Ectodermal cell (in vitro differentiated cells): Measurements from ENCODE around the gene PIRT.
"Not testable (repeated sequence)": the region's sequence is repeated elsewhere in the genome, so short reads cannot be mapped to it uniquely, and the experiment has no call there.

Source experiments
- H3K27ac ChIP-seq: 2 replicates; pipeline ENCODE4 v1.7.0; 2013; ENCODE audit warnings: mild to moderate bottlenecking, low read depth, low read length; ENCODE audit not compliant: insufficient read depth, poor library complexity, severe bottlenecking
- H3K27me3 ChIP-seq: 2 replicates; pipeline ENCODE4 v1.7.0; 2013; ENCODE audit warnings: mild to moderate bottlenecking, low read length; ENCODE audit not compliant: insufficient read depth, control insufficient read depth, poor library complexity, severe bottlenecking
- H3K36me3 ChIP-seq: one replicate; pipeline ENCODE4 v1.7.0; 2013; ENCODE audit warnings: low read length; ENCODE audit not compliant: control insufficient read depth, insufficient read depth
- H3K4me1 ChIP-seq: one replicate; pipeline ENCODE4 v1.7.0; 2013; ENCODE audit warnings: low read length; ENCODE audit not compliant: control insufficient read depth, insufficient read depth
- H3K4me3 ChIP-seq: 2 replicates; pipeline ENCODE4 v1.7.0; 2013; ENCODE audit warnings: low read depth, low read length, control low read depth; ENCODE audit not compliant: insufficient read depth
- H3K9me3 ChIP-seq: 2 replicates; pipeline ENCODE4 v1.7.0; 2013; ENCODE audit warnings: mild to moderate bottlenecking, low read length, moderate library complexity; ENCODE audit not compliant: control insufficient read depth
- WGBS, 2 experiments: methylation state at CpG; one replicate each; pipeline ENCODE4 v1.1.7; 2013; ENCODE audit warnings: missing lambda C conversion rate in 2 of 2; 5-methylcytosine and 5-hydroxymethylcytosine counted together

Gene PIRT

DNA sequence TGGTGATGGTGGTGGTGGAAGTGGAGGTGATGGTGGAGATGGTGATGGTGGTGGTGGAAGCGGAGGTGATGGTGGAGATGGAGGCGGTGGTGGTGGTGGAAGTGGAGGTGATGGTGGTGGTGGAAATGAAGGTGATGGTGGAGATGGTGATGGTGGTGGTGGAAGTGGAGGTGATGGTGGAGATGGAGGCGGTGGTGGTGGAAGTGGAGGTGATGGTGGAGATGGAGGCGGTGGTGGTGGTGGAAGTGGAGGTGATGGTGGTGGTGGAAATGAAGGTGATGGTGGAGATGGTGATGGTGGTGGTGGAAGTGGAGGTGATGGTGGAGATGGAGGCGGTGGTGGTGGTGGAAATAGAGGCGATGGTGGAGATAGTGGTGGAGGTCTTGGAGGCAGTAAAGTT lies 8.7 kb upstream of the PIRT start:
- not testable (repeated sequence) for H3K27ac ChIP-seq, H3K4me3 ChIP-seq, H3K9me3 ChIP-seq, H3K4me1 ChIP-seq, H3K36me3 ChIP-seq
- WGBS, 2 experiments = 74 to 75% methylated on average over 6 of the region's 6 CpGs
- H3K27me3 ChIP-seq = peaks cover 25% of the 10 kb centered on the region

DNA sequence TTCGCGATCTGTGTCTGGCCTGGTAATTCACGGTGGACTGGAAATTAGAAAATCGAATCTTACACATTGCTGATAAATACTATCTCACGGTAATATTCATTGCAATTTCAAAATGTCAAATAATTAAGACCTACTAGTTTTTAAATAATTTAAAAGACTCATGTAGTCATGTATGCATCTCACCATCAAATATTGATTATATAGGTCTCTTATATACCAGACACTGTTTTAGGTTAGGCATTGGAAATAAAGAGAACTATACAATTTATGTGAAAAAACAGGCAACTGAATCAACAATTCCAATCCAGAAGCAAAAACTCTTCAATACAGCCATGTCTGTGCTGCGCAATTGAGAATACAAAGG lies 7.5 kb upstream of the PIRT start:
- no peak overlapping the region for H3K4me3 ChIP-seq
- 30 to 32% methylated on average over 5 to 6 of the region's 6 CpGs for WGBS, 2 experiments
- no peaks in the 10 kb centered on the region for H3K36me3 ChIP-seq
- no peaks in the 10 kb centered on the region for H3K9me3 ChIP-seq
- H3K4me1 ChIP-seq = no peaks in the 10 kb centered on the region
- H3K27ac ChIP-seq = no peak overlapping the region
- peaks cover 25% of the 10 kb centered on the region for H3K27me3 ChIP-seq

DNA sequence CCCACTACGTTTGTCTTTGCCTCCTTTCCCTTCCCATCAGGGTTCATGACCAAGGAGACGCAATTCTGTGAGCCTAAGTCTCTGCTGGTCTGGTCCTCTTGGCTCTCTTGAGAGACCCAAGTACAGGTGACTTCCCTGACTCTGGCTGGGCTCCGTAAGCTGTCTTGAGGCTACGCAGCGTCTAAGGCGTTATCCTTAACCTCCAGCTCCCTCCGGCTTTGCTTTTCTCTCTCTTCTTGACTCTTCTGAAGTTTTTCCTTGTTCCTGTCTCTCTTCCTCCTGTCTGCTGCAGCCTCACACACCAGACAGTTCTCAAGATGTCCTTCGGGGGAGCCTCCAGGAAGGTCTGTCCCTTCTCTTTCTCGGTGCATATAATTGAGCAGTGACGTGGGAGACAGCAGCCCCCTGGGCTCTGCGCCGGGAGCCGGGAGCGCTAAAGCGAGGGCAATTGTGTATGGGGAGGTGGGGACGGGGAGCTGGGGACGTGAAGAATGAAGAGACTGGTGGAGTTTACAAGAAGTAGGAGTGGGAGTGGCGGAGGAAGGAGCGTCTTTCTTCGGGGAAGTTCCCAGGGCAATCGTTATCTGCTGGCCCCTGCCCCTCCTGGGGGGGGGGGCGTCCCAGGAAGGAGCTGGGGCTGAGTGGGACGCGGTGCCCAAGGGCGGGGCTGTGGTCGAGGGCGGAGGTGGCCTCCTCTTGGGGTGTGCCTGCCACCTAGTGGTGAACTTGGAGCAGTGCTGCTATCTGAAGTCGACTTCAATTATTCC lies 6.9 kb upstream of the PIRT start:
- Histone ChIP-seq H3K27ac (no peak overlapping the region), H3K9me3 (no peaks in the 10 kb centered on the region), H3K27me3 (peaks cover 25% of the 10 kb centered on the region), H3K4me1 (no peaks in the 10 kb centered on the region), H3K36me3 (no peaks in the 10 kb centered on the region), H3K4me3 (peak overlapping the region; percentile 24)
- WGBS, 2 experiments = 5% methylated on average over 28 of the region's 28 CpGs

DNA sequence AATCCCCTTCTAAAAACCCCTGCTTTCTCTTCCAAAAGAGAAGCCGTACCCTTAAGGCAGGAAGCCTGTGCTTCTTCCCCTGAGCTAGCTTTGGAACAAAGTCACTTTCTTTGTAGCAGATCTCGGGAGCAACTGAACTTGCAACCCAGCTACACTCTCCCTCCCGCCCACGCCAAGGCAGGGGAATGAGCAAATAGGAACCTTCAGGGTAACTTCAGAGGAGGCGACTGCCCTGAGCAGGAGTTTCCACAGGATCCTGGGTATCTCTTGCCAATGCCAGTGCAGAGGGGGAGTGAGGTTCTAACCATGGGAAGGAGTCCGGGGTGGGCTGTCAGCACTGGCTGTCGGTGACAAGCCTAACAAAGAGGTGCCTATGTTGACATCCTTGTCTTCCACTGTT lies 5.9 kb upstream of the PIRT start:
- Histone ChIP-seq H3K4me3 (no peak overlapping the region), H3K27ac (no peak overlapping the region), H3K36me3 (no peaks in the 10 kb centered on the region), H3K9me3 (no peaks in the 10 kb centered on the region), H3K27me3 (peaks cover 25% of the 10 kb centered on the region), H3K4me1 (no peaks in the 10 kb centered on the region)
- 40 to 42% methylated on average over 7 of the region's 7 CpGs for WGBS, 2 experiments

DNA sequence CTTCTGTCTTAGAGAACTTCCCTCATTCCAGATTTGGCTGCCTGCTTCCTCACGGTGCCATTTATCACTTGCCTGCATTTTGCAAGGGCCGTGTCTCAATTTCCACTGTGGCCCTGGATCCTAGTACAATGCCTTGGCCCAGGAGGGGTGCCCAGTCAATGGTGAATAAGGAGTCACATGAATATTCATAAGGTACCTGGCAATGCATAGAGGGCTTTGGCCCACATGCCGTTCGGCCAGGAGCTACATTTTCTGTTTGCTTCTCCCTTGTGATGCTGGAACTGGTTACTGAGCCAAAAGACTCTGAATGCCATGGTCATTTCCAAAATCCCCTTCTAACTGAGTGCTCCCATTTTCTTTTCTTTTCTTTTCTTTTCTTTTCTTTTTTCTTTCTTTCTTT lies 4.8 kb upstream of the PIRT start:
- Histone ChIP-seq H3K36me3 (no peaks in the 10 kb centered on the region), H3K27ac (no peak overlapping the region), H3K4me3 (no peak overlapping the region), H3K9me3 (no peaks in the 10 kb centered on the region), H3K27me3 (peaks cover 25% of the 10 kb centered on the region), H3K4me1 (no peaks in the 10 kb centered on the region)
- WGBS, 2 experiments = 80 to 84% methylated on average over 4 of the region's 4 CpGs

DNA sequence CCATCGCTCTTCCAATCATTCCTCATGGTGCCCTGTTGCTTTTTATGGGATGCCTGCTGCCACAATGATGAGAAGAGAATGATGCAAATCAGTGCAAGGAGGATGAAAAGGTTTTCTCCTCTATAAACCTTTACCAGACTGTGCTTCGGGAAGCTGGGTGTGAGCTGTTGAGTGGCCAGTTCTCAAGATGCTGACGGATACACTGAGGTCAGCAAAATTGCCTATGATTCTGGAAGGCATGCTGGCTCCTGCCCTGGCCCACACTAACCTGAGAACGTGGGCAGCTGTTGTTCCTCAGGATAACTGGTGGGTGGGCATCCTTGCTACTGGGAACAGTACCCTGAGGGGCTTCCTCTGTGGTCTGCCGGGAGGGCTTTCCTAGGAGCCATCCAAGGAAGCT lies 795 bp upstream of the PIRT start:
- no peaks in the 10 kb centered on the region for H3K9me3 ChIP-seq
- H3K27ac ChIP-seq = no peak overlapping the region
- H3K27me3 ChIP-seq = peaks cover 4% of the 10 kb centered on the region
- H3K4me3 ChIP-seq = no peak overlapping the region
- 89 to 93% methylated on average over 5 of the region's 5 CpGs for WGBS, 2 experiments
- no peaks in the 10 kb centered on the region for H3K36me3 ChIP-seq
- H3K4me1 ChIP-seq = no peaks in the 10 kb centered on the region

DNA sequence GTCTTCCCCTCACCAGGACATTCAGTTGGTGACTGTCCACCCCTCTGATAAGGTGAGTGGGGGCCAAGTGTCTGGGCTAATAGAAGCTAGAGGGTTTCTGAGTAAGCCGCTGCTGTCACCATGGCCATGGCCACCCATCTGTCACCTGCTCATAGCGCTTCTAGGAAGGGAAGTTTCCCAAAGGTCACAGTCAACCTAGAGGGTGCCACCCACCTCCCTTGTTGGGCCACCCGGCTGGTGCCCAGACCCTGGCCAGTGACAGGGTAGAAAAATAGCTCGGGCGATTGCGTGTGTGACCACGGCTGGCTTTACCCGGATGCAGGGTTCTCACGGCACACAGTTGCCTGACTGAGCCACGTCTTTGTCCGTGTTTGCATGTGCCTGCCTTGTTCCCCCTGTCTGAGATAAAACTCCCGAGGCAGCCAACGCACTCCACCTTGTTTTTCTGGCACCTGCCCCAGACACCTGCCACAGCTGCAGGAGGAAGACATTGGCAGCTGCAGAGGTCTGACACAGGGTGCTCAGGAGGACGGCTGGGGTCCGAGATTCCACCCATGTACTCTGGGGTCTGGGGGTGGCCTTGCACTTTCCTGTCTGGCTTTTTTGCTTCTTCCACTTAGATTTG lies 809 bp downstream of the PIRT start:
- Histone ChIP-seq H3K27me3 (no peaks in the 10 kb centered on the region), H3K36me3 (no peaks in the 10 kb centered on the region), H3K4me1 (no peaks in the 10 kb centered on the region), H3K27ac (no peak overlapping the region), H3K4me3 (no peak overlapping the region), H3K9me3 (no peaks in the 10 kb centered on the region)
- 93 to 95% methylated on average over 15 of the region's 15 CpGs for WGBS, 2 experiments

DNA sequence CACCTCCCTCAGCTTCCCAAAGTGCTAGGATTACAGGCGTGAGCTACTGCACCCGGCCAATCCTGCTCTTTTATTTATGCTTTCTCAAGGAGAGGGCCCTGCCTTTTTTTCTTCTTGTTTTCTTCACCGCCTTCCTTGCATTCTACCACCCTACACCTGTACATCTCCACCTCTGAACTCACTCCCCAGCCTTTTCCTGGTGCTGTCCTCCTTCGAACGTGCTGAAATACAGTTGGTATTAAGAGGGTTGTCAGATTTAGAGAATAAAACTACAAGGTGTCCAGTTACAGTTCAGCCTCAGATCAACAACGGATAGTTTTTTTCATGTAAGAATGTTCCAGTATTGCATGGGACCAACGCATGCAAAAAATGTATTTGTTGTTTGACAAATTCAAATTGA lies 1.7 kb downstream of the PIRT start:
- Histone ChIP-seq H3K36me3 (no peaks in the 10 kb centered on the region), H3K27me3 (no peaks in the 10 kb centered on the region), H3K4me3 (no peak overlapping the region), H3K9me3 (no peaks in the 10 kb centered on the region), H3K4me1 (no peaks in the 10 kb centered on the region), H3K27ac (no peak overlapping the region)
- WGBS, 2 experiments = 88 to 93% methylated on average over 7 of the region's 7 CpGs

DNA sequence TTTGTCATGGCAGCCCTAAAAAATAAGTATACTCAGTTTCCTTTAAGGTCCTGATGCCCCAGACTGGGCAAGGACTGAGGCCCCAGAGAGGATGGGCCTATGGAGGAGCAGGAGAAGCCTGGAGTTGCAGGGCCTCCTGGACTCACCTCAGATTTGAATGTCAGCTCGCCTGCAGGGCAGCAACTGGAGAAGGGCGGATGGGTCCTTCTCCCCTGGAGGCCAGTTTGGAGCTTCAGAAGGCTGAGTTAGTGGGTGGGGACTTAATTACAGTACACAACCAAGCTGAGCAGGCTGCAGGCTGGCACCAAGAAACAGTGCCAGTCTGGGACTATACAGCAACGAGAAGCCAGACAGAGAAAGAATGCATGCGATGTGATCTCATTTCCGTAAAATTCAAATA lies 6.2 kb downstream of the PIRT start:
- Histone ChIP-seq H3K9me3 (no peaks in the 10 kb centered on the region), H3K4me1 (no peaks in the 10 kb centered on the region), H3K27ac (no peak overlapping the region), H3K4me3 (no peak overlapping the region), H3K36me3 (no peaks in the 10 kb centered on the region), H3K27me3 (no peaks in the 10 kb centered on the region)
- WGBS, 2 experiments = 89 to 96% methylated on average over 5 of the region's 5 CpGs

DNA sequence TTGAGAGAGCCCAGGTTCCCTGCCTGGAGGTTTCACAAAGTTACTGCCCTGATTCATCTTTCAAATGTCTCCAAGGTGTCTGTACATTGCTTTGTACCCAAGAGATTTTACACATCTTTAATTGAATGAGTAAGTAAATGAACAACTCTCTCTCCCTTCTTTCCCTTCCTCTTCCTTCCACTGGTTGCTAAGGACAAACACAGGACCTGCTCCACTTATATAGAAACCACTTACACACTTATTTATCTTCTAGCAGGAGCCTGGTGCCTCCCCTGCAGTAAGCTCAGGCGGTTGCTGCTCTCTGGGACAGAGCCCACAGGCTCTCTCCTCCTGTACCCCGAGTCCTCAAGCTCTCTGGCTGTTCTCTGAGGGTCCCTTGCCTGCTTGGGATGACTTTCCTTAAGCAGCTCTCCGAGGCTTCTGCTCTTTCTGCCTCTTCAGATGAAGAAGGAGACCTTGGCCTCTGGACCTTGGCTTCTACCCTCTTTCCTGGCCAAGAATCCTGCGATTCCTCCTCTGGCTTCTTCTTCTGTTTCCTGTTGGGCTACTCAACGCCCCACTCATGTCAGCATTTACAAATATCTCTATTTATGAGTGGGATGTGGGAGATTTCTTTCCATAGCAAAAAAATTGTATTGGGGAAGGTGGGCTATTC lies 9.9 kb downstream of the PIRT start:
- 89 to 92% methylated on average over 4 of the region's 5 CpGs for WGBS, 2 experiments
- no peak overlapping the region for H3K27ac ChIP-seq
- no peaks in the 10 kb centered on the region for H3K36me3 ChIP-seq
- H3K9me3 ChIP-seq = no peaks in the 10 kb centered on the region
- no peak overlapping the region for H3K4me3 ChIP-seq
- no peaks in the 10 kb centered on the region for H3K27me3 ChIP-seq
- no peaks in the 10 kb centered on the region for H3K4me1 ChIP-seq
